Hindlimb muscle (tissue), 1 donor: Measurements from ENCODE around the gene RAB27B. TPM values are rescaled to one million over a fixed set of nuclear protein-coding genes. Genes with fewer than 3 reads are reported as not detected.
"Not testable (repeated sequence)": the region's sequence is repeated elsewhere in the genome, so short reads cannot be mapped to it uniquely, and the experiment has no call there.

Experiments used
- DNase-seq: peaks from one replicate; pipeline ENCODE4 v3.0.0-alpha.2; 2013
- polyA plus RNA-seq: library from polyadenylated mRNA; unstranded; fragments of 120-200 nt; gene quantifications from one replicate; pipeline ENCODE4 v1.2.1, GENCODE V29; 2013; ENCODE audit not compliant: insufficient read length

Gene RAB27B, protein sequence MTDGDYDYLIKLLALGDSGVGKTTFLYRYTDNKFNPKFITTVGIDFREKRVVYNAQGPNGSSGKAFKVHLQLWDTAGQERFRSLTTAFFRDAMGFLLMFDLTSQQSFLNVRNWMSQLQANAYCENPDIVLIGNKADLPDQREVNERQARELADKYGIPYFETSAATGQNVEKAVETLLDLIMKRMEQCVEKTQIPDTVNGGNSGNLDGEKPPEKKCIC
- 0.30 TPM for polyA plus RNA-seq

- peak; percentile 45 for DNase-seq
These were observed at the start of gene RAB27B for GRCh38 chr18:54828281-54828881. Gene RAB27B, plus strand, starts transcription at chr18:54828477. Its CDS starts 49,109 bp downstream, at chr18:54877586.

- DNase-seq: no peak
These were observed 47.9 kb upstream of the RAB27B start for GRCh38 chr18:54780285-54780861.

- DNase-seq: no peak
These were observed 47.3 kb upstream of the RAB27B start for GRCh38 chr18:54780970-54781369.

DNA sequence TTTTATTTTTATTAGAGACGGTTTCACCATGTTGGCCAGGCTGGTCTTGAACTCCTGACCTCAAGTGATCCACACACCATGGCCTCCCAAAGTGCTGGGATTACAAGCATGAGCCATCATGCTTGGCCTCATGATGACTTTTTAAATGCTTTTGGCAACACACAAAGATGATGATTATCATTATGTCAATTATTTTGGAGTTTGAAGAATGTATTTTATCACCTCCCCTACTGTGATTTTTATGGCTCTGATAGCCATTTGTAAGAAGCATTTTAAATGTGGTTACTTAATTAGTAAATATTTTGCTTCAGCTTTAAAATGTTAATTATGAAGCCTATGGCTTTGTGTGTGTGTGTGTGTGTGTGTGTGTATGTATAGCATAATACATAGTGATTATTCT is 45.1 kb upstream of the RAB27B start:
- DNase-seq: no peak

DNA sequence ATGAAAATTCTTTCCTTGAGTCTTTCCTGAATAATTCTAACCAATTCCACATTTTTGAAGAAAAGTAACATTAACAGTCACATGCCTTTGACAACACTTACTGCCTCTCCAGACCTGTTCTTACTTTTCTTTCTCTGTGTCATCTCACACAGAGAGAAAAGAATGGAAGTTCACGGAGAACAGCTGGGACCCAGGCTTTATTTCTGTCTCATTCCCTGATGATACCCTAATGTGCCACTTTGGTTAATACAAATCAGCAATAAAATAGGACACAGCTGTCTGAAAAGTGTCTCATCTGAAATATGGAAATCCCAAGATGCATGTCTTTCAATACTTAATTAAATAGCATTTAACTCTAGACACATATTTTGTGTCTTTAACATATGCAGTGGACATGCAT is 42.1 kb upstream of the RAB27B start:
- DNase-seq: no peak

DNA sequence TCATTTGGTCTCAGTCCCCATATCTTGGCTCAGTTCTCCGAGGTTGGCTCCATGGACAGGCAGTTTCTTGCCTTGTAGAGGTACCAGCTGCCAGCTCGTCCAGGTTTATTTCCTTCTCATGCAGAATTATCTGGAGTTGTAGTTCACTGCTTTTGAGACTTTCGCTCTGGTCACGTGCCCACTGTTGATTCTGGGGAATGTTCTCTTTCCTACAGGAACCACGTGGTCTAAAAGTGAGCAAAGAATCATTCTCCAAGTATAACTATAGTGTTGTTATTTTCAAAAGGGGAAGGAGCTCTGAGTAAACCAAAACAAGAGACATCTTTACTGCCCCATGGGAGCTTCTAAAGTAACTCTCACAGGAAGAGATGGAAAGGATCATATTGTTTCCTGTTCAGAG is 41.2 kb upstream of the RAB27B start:
- no peak for DNase-seq

GRCh38 chr18:54787616-54788015 is 40.7 kb upstream of the RAB27B start:
- no peak for DNase-seq

DNA sequence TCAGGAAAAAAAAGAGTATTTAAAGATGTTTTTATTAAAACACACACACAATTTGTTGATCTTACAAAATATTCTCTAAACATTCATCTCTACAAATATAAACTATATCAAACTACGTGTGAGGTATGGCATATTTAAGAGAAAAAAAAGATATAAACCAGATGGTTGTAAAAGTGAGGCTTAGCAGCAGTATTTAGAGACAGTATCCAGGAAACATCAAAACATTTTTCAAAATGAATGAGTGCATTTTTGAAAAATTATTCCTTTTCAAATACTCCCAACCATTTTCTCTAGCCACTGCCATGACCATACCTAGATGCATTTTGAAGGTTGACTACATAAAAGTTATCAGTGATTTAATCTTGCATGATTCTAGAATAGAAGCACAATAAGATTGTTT is 38.2 kb upstream of the RAB27B start:
- DNase-seq: no peak

GRCh38 chr18:54791657-54792056 is 36.6 kb upstream of the RAB27B start:
- no peak for DNase-seq

GRCh38 chr18:54792079-54792478 is 36.2 kb upstream of the RAB27B start:
- DNase-seq: no peak

DNA sequence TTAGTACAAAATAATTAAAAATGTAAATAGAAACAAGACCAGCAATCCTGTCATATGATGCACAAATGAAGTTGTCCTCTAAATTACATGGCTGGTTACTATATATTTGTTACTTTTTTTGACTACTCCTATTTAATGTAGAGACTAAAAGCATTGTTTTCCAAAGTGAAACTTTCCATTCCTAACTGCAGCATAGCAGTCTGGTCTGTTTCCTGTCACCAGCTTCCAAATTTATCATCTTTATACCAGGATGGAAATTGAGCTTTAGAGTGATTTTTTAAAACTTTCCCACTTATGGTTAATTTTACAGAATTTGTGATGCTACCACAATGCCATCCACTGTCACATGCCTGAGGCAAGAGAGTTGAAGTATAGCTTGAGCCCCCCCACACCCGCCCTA is 33.5 kb upstream of the RAB27B start:
- no peak for DNase-seq

- DNase-seq: no peak
These were observed 30.1 kb upstream of the RAB27B start for GRCh38 chr18:54798186-54798585.

GRCh38 chr18:54801374-54801773 is 26.9 kb upstream of the RAB27B start:
- no peak for DNase-seq

- DNase-seq: no peak
These were observed 26.1 kb upstream of the RAB27B start for GRCh38 chr18:54802178-54802577.

GRCh38 chr18:54802686-54803395 is 25.4 kb upstream of the RAB27B start:
- DNase-seq: no peak

DNA sequence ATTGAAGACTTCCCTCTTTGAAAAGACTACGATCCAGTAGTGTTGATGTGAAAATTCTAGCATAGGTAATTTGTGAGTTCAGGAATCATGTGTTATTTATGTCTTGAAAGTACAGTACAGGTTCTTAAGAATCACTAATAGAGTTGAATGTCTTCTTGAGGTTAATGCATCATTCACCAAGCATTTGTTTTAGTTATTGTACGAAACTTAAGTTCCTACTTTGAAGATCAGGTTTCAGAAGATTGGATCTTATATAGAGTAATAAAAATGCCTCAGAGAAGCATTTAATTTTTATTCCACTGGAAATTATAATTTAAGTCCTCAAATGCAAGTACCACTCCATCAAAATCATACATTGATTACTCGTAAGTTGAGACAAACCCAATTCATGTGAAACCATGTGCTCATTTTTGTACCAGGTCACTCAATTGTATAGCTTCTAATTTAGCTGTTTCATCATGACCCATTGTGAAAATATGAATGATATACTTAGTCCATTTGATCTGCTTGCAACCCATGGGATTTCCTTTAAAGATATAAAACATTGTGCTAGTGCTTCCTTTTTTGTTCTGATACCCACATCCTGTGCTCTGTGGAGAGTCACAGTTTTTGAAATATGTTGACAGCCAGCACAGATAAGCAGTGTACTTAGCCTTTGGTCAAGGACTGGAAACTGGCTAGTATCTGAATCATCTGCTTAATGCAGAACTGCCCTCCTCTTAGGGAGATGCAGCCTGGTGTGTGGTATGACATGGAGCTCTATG is 22.5 kb upstream of the RAB27B start:
- DNase-seq: no peak

GRCh38 chr18:54806526-54806925 is 21.8 kb upstream of the RAB27B start:
- DNase-seq: no peak

GRCh38 chr18:54807303-54807702 is 21.0 kb upstream of the RAB27B start:
- DNase-seq: no peak

DNA sequence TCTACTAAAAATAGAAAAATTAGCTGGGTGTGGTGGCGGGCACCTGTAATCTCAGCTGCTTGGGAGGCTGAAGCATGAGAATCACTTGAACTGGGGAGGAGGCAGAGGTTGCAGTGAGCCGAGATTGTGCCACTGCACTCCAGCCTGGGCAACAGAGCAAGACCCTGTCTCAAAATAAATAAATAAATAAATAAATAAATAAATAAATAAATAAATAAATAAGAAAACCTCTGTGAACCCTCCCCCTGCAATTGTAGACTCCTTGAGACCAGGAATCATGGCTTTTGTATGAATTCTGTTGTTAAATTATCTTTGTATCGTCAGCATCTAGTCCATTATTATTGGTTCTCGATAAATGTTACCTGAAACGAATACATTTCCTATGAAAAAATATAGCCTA is 17.6 kb upstream of the RAB27B start:
- not testable (repeated sequence) for DNase-seq

DNA sequence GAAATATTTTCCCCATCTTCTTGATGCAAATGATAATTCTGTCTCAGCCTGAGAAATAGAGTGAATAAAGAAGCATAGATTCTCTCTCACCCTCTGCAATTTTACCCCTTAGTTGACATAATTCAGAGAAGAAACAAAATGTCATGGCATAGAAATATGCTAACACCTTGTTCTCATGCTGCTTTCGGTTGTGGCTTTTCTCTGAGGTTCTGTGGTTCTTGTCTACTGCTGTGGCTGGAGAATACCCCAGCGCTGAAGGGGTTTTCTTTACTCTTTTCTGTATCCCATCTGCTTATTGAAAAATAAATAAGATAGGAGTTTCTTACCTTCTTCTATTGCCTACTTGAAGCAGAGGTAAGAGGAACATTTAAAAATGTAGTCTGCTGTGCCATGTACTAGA is 15.4 kb upstream of the RAB27B start:
- DNase-seq: no peak

- DNase-seq: no peak
These were observed 15.0 kb upstream of the RAB27B start for GRCh38 chr18:54813305-54813704.

DNA sequence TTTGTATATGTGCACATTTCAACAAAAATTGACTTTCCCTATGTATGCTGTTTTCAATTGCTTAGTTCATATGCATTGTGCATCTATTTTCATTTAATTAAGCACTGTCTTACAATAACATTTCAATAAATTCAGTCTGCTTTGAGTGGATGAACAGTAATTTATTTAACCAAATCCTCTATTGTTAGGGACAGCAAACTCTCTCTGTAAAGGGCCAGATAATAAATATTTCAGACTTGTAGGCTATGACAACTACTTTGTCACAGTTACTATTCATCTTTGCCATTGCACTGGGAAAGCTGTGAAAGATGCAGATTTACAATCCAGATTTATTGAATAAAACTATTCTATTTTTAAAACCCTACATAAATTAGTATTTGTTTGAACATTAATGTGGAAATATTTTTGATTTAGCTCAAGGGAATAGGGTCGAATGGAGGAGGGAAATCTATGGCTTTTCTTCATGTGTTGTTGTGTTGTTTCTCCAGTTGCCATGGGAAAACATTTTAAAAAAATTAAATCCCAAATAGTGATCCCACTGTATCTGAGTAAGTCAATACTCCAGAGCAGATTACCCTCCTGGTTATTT is 14.2 kb upstream of the RAB27B start:
- DNase-seq: no peak
